Calu3 (cell line): ENCODE data around the gene GPR108. TPM values are rescaled to one million over a fixed set of nuclear protein-coding genes. Genes with fewer than 3 reads are reported as not detected.

Experiments used
- BruUV-seq: library from RNA; stranded (reverse); fragments of 400-500 nt; replicated peaks from 2 replicates; lab custom pipeline; 2021; lab: Mats Ljungman, UMichigan
- CTCF ChIA-PET: fragments of 300-600 bp; sonication (Branson Sonifier 250); formaldehyde crosslinking; loops from one replicate; lab custom pipeline; 2022; ENCODE audit warnings: antibody characterized with exemption; lab: Charles Lee
- DNase-seq: peaks from one replicate; pipeline ENCODE4 v3.0.0; 2022
- H3K27ac Mint-ChIP-seq: one replicate; pipeline ENCODE4 v1.8.0; 2022; ENCODE audit warnings: mixed read lengths; ENCODE audit not compliant: unreplicated experiment
- H3K27me3 Mint-ChIP-seq: one replicate; pipeline ENCODE4 v1.8.0; 2022; ENCODE audit warnings: mixed read lengths; ENCODE audit not compliant: unreplicated experiment
- H3K36me3 Mint-ChIP-seq: one replicate; pipeline ENCODE4 v1.8.0; 2022; ENCODE audit warnings: mild to moderate bottlenecking, moderate library complexity, mixed read lengths; ENCODE audit not compliant: insufficient read depth, unreplicated experiment
- H3K4me1 Mint-ChIP-seq: one replicate; pipeline ENCODE4 v1.8.0; 2022; ENCODE audit warnings: mild to moderate bottlenecking, low read depth, mixed read lengths; ENCODE audit not compliant: unreplicated experiment
- H3K4me3 Mint-ChIP-seq: one replicate; pipeline ENCODE4 v1.8.0; 2022; ENCODE audit warnings: mild to moderate bottlenecking, low read depth, moderate library complexity, mixed read lengths; ENCODE audit not compliant: unreplicated experiment
- H3K9me3 Mint-ChIP-seq: one replicate; pipeline ENCODE4 v1.8.0; 2022; ENCODE audit warnings: low read depth, mixed read lengths; ENCODE audit not compliant: unreplicated experiment
- intact Hi-C: fragments of 100-400 bp; cut with micrococcal nuclease; formaldehyde crosslinking; loops from one replicate; pipeline ENCODE4 v1.10.0; 2022; ENCODE audit not compliant: unreplicated experiment
- total RNA-seq: library from RNA; stranded (reverse); gene quantifications from 2 replicates; pipeline ENCODE4 v1.2.3, GENCODE V29; 2022
- TF ChIP-seq, protein P1 (sequence below): fragments of 200-600 bp; IDR thresholded peaks from one replicate; pipeline ENCODE4 v1.8.0; 2022; ENCODE audit warnings: antibody characterized with exemption; ENCODE audit not compliant: unreplicated experiment

The GPR108 gene
- total RNA-seq, 1 experiment from 2014 or later: 67.7 TPM

DNA sequence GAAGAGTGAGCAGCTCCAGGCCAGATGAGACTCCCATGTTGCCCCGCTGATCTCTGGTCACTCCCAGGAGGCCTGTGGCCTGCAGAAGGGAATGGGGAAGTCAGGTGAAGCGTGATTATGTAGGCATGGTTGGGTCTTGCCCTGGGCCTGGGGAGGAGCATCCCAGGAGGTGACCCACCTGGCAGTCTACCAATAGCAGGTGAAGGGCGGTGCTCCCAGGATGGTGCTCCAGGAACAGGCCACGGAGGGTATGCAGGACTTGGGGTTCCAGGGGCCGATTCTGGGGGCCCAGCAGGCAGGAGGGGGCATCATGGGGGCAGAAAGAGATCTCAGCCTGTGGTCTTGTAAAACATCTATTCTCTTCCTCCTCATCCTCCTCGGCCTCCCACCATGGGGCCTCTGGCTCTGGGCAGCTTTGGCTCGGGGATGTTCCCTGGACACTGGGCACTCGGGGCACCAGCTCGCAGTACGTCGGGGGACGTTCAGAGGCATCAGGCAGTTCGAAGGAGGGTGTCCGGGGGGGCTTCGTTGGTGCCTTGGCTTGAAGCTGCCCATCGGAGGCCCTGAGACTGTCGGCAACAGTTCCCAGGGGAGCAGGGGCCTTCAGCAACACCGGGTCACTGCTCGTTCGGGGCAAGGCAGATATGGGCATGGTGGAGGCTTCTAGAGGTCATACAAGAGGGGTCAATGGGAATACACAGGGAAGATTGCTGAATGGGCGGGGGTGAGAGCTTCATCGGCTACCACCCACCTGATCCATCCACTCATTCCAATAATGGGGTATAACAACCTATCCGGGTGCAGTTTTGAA is 17.5 kb upstream of the GPR108 start:
- DNase-seq: no peak
- Mint-ChIP-seq H3K27me3 (no peaks in the 10 kb centered on the region), H3K36me3 (peaks cover 86% of the 10 kb centered on the region), H3K9me3 (no peaks in the 10 kb centered on the region), H3K27ac (peak overlapping the region; percentile 87), H3K4me3 (peak overlapping the region; percentile 32), H3K4me1 (peaks cover 9% of the 10 kb centered on the region)
- BruUV-seq: no TSS peak
- TF ChIP-seq, protein P1, sequence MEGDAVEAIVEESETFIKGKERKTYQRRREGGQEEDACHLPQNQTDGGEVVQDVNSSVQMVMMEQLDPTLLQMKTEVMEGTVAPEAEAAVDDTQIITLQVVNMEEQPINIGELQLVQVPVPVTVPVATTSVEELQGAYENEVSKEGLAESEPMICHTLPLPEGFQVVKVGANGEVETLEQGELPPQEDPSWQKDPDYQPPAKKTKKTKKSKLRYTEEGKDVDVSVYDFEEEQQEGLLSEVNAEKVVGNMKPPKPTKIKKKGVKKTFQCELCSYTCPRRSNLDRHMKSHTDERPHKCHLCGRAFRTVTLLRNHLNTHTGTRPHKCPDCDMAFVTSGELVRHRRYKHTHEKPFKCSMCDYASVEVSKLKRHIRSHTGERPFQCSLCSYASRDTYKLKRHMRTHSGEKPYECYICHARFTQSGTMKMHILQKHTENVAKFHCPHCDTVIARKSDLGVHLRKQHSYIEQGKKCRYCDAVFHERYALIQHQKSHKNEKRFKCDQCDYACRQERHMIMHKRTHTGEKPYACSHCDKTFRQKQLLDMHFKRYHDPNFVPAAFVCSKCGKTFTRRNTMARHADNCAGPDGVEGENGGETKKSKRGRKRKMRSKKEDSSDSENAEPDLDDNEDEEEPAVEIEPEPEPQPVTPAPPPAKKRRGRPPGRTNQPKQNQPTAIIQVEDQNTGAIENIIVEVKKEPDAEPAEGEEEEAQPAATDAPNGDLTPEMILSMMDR: no peak
- CTCF ChIA-PET: no interaction called here
- intact Hi-C loops: no loop called here

DNA sequence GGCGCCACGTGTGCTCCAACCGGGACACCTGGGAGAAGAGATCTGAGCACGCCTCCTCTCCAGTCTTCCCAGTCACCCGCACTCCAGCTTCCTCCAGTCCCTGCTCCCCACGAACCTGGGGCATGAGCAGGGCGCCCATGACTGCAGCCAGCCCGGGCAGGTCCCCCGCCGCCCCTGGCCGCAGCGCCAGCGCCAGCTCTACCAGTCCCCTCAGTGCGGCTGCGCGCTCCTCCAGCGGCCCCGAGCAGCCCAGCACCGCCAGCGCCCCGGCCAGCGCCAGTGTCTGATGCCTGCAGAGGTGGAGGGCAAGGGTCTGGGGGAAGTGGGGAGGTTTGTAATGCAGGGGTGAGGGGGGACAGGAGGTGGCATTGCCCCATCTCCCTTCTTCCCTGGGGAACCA is 16.8 kb upstream of the GPR108 start:
- Mint-ChIP-seq H3K4me3 (peak overlapping the region; percentile 32), H3K9me3 (no peaks in the 10 kb centered on the region), H3K27ac (peak overlapping the region; percentile 87), H3K36me3 (peaks cover 85% of the 10 kb centered on the region), H3K27me3 (no peaks in the 10 kb centered on the region), H3K4me1 (peaks cover 9% of the 10 kb centered on the region)
- CTCF ChIA-PET: no interaction called here
- TF ChIP-seq, protein P1: no peak
- intact Hi-C loops: no loop called here
- BruUV-seq: no TSS peak
- DNase-seq: no peak

DNA sequence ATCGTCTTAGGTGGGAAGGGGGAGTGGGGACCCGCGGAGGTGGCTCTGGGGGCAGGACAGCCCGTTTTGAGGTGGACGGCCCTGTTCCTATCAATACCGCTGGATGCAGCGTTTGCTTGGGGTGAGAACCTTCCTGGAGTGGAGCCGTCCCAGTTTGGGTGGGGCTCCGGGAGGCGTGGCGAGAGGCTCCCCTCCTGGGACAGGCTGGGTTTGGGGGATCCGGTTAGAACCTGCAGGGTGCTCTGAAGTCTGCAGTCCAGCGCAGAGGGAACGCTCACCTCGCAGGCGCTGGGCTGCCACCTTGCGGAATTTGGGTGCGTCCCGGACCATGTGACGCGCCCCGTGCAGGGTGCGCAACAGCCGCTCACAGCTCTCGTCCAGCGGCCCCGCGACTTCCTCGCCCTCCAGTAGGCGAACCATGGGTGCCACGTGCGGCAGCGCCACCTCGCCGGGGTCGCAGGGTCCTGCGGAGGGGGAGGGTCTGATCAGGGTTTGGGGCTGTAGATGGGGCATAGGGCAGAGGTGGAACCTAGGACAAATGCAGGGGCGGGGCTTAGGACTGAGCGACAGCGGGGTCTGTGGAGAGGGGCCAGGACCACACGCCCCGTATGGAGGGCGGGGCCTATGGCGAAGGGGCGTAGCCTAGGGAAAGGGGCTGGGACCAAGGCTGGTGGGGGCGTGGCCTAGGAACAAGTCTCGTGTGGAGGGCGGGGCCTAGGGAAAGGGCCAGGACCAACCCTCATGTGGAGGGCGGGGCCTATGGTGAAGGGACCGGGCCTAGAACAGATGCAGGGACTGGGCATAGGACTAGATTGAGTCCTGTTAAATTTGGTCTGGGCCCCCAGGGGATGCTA is 16.0 kb upstream of the GPR108 start:
- no peaks in the 10 kb centered on the region for H3K9me3 Mint-ChIP-seq
- peak overlapping the region; percentile 77 for H3K27ac Mint-ChIP-seq
- CTCF ChIA-PET: no interaction called here
- peak overlapping the region; percentile 50 for H3K4me3 Mint-ChIP-seq
- intact Hi-C loops: no loop called here
- TF ChIP-seq, protein P1: no peak
- peaks cover 9% of the 10 kb centered on the region for H3K4me1 Mint-ChIP-seq
- no TSS peak for BruUV-seq
- peaks cover 83% of the 10 kb centered on the region for H3K36me3 Mint-ChIP-seq
- H3K27me3 Mint-ChIP-seq: no peaks in the 10 kb centered on the region
- DNase-seq: peak; percentile 72

DNA sequence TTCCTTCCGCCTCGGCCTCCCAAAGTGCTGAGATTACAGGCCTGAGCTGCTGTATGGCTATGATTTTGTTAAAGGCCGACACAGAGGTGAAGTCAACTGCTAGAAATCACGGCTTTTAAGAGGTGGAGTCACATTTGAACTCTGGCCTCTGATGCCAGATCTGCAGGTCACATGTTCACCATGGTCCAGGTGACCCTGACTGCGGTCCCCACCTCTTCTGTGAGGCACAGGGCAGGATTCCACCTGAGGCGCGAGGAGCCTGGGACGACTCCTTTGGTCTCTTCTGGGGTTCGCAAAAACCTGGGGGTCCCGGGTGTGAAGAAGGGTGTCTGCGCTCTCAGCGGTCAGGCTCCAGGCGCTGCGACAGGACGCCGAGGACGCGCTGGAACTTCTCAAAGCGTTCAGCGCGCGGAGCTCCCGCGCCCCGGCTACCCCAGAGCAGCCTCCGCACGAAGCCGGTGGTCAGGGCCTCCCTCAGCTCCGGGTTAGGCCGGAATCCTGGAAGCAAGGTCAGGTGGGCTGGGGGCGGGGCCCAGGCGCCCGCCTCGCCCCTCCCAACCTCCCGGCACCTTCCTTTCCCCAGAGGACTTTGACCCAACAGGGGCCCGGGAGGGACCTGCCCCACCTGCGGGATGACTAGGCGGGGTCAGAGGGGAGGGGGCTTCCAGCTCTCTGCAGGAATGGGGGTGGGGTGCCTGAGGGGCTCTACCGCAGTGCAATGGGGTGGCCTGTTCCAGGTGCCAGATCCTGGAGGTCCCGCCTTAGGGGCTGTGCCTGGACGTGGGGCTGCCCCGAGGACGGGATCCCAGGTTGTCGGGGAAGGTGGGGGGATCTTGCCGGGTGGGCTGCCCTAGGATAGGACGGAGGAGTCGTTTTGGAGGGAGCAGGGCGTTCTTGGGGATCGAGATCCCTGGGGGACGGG is 15.1 kb upstream of the GPR108 start:
- Mint-ChIP-seq H3K27me3 (no peaks in the 10 kb centered on the region), H3K36me3 (peaks cover 83% of the 10 kb centered on the region), H3K9me3 (no peaks in the 10 kb centered on the region), H3K27ac (peak overlapping the region; percentile 77), H3K4me1 (peaks cover 9% of the 10 kb centered on the region), H3K4me3 (peak overlapping the region; percentile 50)
- CTCF ChIA-PET: no interaction called here
- TSS peak; percentile 13 for BruUV-seq
- peak; percentile 28 for DNase-seq
- intact Hi-C loops: no loop called here
- TF ChIP-seq, protein P1: no peak
